GM11168 (cell line): ENCODE measurements around the gene SOX6.

Experiments used
- in situ Hi-C: fragments of 300-500 bp; cut with MboI; formaldehyde crosslinking; loops from one replicate; pipeline ENCODE4 v1.12.0; 2022; ENCODE audit warnings: low sequenced_read_pairs; ENCODE audit not compliant: unreplicated experiment

SOX6 gene

DNA sequence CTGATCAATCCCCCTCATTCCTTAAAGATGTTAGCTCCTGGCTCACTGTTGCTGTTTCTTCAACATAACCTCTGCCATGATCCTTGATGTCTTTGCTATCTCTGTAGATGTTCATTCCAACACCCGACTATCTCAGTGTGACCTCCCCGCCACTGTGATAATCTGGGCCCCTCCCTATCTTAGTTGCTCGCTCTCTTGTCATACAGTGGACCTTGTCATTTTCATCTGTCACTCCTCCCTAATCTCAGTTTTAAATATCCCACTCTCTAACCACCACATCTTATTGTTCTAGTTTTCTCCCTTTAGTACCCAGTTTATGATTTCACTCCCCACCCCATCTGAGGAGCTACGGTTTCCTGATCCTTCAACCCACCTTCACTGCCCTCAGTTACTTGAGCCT is 379.2 kb downstream of the SOX6 start:
- in situ Hi-C loops: no loop called here

DNA sequence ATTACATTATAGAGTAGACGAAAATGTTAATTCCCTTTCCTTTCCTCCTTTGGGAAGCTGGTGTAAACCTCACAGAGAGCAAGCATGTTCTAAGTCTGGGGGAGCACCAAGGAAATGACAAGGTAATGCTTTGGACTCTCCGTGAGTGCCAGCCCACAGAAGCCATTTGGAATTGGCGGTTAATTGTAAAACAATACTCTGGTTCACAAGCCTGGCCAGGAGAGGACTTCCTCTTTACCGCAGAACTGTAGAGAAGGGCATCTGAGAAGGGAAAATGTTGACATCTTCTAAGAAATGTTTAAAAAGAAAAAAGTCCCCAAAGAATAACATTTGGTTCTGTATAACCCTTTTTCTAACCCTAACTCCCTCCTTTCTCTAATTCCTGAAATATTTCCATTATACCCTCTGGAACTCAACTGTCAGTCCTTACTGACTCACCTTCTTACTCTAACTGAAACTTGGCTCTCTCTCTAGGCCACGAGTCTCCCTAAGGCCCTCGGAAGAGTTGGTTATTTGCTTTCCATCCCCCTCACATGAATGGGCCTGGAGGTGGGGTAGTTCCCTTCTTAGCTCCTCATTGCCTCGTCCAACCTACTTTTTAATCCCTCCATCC is 379.8 kb downstream of the SOX6 start:
- in situ Hi-C loops: no loop called here

DNA sequence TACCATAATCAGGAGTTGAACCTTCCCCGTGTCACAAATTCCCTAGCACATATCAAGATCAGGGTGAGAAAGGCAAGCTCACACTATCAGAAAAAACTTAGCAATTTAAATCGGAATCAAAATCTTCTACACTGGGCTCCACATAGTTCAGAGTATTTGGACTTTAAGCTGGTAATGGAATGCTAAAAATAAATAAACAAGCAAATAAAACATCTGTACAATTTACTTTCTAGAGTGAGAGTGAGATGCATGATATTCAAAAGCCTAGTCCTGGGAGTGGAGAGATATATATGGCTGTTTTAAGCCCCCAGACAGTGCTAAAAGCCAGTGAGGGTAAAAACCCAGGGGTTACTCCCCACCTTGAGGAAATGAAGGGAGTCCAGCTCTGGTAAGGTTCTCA is 380.6 kb downstream of the SOX6 start:
- in situ Hi-C loops: no loop called here

DNA sequence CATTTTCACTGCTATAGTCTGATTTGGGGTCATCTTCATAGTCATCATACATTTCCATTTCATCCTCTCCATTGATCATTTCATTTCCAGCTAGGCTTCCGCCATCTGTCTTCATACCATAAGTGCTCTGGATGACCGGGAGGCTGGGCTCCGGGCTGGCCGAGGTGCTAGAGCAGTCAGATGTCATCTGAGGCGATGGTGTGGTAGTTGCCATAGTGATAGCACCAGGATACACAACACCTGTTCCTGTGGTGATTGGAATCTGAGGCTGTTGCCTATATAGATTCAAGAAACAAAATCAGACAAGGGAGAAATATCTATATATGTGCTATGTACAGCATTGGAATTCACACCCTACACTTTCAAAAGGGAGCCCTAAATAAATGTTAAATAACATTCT is 383.5 kb downstream of the SOX6 start:
- in situ Hi-C loops: no loop called here

DNA sequence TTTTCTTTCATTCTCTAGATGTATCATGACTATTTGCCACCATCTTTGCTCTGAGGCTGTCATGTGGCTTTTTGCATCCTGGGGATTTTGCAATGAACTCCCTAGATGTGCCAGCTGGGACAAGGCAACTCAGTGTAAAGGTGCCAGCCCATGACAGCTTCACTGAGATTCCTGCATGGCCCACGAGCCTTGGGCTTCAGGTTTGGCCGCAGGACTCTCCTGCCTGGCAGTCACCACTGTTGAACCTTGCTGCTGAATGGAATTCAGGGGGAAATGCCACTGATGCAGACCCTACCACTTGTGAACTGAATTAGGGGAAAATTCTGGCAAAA is 385.2 kb downstream of the SOX6 start:
- in situ Hi-C loops: no loop called here

DNA sequence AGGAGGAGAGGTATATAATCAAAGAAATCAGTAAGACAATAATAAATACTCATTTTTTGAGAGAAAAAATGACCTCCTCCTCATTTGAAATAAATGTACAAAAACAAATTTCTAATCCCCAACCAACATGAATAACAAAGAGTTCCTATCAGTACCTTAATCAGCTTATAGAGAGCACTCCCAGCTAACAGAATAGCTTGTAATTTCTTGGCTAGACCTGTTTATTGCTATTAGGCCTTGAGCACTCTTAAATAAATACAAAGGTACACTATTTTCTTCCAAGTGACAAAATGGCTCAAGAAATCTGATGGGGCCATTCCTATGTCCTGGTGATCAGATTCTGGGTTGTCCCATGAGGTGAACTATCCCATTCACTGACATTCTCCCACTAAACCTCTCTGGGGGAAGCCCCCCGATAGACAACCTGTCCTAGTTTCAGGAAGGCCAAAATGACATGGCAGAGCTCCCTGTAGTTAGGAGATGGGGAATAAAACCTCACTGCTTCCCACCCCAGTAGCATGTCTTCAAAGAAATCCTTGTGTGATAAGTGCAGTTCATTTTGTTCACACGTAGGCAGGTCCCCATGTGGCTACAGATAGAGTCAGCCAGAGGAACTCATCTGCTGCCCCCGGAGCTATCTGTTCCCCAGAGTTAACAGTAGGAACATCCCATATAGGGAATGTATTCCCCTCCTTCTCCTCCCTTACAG is 385.7 kb downstream of the SOX6 start:
- in situ Hi-C loops: no loop called here

DNA sequence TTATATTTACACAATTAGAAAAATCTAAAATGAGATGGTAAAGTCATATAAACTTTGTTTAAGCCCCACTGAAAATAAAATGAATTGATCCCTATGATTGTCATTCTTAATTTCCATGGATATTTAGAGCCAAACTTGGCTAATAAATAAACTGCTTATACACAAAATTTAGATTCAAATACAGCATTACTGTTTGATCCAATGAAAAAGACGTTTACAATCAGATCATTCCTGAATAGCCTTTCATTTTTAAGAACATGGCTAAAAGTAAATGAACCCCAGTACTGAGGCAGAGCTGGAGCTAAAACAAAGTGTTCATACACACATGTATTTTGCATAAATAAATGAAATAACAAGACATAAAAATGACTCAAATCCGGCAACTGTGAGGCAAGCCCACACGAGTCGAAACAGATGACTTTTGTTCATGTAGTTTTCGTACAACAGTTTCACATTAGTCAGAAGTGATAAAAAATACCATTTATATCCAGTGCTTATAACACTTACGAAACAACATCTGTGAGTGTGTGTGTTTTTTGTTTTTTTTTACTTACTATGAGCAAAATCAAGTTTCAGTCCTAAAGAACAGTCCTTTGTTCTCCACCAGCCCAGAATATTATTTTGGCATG is 386.5 kb downstream of the SOX6 start:
- in situ Hi-C loops: no loop called here

DNA sequence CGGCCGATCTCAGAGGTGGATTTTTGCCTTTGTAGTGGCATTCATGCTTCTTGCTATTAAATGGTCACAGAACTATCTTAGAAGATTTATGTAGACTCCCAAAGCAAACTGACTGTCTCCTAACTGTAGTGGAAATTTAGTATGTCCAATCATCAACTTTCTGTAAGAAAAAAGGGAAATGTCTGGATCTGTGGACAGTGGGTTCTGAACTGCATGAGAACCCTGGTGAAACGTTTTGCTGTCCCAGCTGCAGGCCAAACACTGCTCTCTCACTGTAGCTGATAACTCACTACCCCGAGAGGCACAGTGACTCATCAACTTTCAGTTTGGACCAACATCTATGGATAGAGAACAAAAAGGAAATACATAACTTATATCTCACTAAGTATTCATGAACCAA is 387.1 kb downstream of the SOX6 start:
- in situ Hi-C loops: no loop called here

DNA sequence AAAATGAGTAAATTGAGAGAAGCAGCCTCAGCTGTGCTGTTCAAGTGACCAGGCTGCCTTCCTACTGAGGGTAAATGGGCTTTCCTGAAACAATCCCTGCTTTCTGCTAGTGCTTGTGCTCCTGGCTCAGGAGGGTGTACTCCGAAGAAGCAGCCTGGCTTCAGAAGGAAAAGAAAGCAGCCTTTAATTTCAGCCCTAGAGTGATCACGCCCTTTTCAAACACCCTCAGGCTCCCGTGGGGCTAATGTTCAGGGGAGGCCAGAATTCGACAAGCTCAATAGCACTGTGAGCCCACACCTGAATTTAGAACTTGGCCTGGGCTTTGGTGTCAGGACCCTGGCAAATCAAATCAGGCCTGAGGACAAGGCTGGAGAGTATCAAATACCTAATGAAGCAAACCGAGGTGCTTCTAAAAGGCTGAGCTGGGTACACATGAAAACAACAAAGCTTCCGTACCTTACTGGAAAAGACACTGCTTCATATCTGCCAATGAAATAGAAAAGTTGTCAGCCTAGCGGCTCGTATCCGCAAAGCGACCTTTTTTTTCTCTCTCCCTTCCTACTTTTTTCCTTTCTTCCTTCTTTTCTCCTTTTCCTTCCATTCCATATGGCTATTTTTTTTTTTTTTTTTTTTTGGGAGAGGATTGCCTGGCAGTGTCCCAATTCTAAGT is 387.8 kb downstream of the SOX6 start:
- in situ Hi-C loops: no loop called here

DNA sequence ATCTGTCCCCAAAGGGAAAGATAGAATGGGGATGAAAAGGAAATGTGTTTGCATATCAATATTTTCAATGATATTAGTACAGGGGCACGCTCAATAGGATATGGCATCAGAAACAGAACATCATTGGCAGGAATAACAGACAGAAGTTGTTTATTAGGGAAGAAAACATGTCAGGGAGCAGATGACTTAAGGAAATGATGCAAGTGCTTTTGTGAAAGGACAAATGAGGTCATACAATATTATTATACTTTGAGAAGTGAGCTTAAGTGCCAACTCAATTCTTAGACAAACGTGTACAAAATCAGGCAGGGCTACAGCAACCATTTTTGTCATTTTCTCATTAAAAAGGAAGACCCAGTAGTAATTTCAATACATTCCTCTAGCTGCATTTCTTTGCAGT is 388.4 kb downstream of the SOX6 start:
- in situ Hi-C loops: no loop called here

DNA sequence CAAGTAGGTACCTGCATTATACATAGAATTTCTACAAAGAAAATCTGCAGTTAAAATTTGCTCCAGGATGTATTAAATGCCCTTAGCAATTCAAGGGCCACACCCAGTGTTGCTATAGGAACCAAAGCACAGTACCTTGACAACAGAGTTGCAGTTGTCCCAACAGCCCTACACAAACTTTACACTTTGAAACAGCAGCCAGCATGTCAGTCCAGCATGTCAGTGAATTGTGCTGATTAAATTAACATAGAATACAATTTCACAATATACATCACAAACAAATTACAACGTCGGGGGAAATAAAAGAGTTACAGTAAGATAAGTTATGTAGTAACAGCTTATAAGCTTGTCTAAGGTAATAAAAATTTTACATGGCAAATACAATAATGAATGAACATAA is 389.2 kb downstream of the SOX6 start:
- in situ Hi-C loops: no loop called here

DNA sequence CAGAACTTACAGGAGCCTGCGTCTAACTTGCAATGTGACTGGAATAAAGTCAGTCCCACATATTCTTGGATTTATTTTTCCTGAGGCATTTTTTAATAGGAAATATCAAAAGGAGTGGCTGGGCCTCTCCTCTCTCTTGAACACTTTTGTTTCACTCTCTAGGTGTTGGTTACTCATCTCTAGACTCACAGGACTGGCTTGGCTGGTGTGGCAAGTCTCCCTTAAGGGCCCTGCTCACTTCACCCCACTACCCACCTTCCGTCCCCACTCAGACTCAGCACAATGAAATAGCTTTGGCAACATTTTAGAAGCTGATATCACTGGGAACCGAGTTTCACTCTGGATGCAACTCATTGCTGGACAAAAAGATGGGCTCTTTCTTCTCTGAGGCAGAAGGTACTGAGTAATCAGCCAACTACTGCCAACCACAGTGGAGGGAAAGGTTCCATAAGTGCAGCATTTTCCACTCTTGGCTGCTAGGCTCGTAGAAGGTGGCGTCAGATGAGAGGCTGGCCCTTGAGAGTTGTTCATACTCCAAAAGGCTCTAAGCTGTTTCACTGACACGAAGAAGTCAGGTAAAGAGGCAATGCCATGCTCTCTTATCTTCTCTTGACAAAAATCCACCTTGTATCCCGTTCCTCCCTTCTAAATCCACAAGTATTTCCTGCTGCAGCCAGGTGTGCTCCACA is 390.6 kb downstream of the SOX6 start:
- in situ Hi-C loops: no loop called here

DNA sequence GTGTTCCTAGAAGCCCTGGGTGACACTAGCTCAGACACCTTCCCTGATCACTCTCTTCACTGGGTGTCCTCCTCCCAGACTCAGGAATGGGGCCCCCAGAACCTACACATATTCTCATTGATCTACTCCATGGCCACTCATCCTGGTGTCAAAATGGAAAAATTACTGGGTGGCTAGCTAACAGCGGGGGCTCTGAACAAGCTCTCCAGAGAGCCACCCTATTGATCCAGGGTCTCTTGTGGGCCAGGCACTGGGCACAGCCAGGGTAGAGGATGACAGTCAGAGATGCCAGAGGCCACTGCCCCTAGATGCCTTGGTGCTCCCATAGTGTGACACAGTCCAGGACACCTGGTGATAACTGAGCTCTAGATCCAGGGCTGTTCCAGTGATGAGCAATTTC is 393.1 kb downstream of the SOX6 start:
- in situ Hi-C loops: no loop called here

DNA sequence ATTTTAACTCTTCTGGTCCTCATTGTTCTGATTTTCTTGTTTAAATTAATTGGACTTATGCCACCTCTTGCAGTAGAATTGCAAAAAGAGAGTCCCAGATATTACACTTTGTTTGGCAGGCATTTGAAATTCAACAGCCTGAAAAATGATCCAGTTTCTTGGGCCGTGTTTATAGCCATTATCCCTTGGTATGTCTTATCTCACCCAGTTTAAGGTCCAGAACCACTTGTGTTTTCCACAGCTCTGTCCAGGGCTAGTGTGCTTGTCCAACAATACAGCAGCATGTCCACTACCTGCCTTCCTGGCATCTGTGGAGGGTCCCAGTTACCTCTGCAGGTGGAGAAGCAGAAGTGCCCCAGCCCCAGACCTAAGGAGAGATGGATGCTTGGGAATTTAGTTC is 397.4 kb downstream of the SOX6 start:
- in situ Hi-C loops: no loop called here

DNA sequence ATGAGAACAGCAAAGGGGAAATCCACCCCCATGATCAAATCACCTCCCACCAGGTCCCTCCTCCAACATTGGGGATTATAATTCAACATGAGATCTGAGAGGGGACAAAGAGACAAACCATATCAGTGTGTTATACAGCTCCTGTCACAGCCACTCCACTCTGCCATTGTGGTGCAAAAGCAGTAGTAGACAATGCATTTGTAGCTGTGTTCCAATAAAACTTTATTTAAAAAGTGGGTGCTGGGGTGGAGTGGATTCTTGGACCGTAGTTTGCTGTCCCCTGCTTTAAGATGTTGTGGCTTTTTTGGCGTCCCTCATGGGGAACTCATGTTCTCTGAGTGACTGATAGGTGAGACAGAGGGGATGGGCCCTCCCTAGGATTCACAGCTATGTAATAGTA is 399.1 kb downstream of the SOX6 start:
- in situ Hi-C loops: no loop called here

DNA sequence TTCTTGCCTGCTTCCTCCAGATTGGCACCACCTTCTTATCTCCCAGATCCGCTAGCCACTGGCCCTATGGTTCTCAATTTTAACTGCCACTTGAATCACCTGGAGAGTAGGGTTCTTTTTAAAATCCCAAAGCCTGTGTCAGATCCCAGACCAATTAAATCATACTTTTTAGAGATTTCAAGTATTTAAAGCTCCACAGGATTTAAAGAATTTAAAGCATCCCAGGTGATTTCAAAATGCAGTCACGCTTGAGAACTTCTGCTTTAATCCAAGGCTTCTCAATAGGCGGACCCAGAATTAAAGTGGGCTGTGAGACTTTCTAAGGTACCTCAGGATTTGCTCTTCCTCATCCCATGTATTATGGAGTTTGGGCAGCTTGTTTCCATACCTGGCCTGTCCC is 400.0 kb downstream of the SOX6 start:
- in situ Hi-C loops: no loop called here

DNA sequence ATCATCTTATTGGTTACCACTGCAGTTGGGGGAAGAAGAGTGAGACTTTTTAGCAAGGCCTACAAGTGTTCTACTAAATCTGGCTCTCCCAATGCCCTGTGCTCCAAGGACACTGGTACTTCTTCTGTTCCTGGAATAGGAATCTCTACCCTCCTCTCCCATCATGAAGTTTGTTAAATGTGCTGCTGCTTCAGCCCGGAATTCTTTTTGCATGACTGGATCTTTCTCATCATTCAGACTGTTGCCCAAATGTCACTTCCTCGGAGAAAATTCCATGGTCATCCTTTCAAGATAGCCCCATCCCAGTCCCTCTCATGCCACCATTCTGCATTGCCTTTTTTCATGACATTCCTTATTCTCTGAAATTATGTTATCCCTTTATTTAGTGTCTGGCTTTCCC is 400.8 kb downstream of the SOX6 start:
- in situ Hi-C loops: no loop called here

DNA sequence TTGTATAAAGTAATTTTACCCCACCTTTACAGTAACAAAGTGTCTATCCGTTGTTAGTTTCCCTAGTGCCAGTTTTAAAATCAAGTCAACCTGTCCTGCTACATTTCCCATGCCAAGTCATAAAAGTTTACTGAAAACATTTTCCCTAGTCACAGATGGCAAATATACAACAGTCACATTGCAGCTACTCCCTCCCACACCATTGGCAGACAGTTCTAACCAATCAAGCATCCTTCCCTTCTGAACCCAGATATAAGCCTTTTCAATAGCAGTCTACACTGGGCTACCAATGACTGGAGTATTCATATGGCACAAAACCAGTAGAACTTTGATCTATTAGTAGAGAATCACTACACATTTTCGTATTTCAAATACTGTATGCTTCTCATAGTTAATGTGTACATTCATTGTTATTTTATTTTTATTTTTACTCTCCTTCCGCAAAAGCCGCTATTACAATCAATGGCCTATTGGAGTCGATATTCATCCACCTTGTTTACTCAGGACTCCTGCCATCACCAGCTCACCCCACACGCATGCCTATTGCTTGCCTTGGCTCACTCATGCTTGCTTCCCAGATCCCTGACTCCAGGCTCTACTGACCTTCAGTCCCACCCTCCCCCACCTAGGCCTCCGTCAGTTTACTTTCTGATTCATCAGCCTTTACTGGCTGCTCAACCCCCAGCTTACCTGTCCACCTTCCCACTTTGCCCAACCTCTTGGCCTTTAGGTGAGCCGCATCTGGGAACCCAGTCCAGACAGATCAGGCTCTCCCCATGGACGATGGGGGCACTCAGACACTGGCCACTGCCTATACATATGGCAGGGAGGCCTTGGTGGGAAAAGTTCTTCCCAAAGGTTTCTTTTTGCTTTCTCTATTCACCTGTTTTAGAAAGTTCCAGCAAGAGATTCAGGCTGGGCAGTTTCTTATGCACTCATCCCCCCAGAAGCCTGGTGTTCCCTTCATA is 408.4 kb downstream of the SOX6 start:
- in situ Hi-C loops: no loop called here

DNA sequence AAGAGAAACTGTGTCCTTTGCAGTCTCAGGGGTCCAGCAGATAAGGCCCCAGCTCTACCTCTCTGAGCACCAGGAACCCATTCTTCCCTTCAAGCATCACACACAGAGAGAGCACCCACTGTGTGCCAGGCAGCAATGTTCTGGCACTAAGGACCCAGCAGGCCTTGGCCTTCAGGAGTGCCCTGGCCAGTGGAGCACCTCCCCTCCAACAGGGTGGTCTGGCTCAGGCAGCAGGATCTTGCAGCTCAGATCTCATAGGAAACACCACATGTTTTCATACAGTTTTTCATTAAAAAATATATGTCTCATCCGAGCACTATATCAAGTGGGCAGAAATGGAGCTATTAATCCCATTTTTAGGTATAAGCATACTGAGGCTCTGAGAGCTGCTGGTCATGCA is 410.6 kb downstream of the SOX6 start:
- in situ Hi-C loops: no loop called here

DNA sequence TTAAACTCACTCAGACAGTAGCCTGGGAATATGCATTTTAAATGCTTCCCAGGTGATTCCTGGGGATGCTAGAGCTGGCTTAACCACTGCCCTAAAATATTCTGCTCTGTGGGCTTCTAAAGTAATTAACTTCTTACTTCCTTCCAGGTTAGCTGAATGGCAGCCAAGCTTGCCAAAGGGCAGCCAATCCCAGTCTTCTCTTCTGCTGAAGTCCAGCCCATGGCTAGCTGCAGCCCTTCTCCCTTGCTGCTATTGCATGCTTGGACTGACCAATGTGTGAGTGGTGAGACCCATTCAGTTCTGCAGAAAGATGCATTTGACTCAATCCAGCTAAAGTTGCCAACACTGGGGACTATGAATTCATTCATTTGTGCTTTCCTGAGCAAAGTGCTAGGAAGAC is 411.9 kb downstream of the SOX6 start:
- in situ Hi-C loops: no loop called here
